ENCODE measurements around the gene NPAS4.

DNA sequence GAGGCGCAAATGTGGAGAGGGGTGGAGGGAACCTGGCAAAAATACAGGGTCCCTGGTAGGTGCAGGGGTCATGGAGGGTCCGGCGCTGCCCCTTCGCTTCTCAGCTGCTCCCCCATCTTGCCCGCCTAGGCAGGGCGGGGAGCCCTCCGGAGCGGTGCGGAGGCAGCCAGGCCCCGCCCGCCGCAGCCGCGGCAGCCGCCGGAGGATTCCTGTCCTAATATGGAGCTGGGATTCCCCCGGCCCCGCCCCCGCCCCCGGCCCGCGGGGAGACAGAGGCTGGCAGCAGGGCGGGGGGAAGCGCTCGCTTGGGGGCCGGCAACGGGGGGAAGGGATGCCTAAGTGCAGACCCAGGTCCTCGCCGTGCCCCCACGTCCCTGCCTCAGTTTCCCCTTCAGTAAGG is 1.0 kb upstream of the NPAS4 start:
- TF ChIP-seq POLR2A (IDR thresholded peaks at IDR 0.05; ENCODE audit: low read length) (no peak), GATA1 (IDR thresholded peaks at IDR 0.05; ENCODE audit: low read depth, low read length) (no peak)
